Activated CD8-positive, alpha-beta memory T cell treated with anti-CD3 and anti-CD28 coated beads, Interleukin-2, amount 50 U/mL, for 48 hours (primary cell): ENCODE results near the gene SPINT1.

Source experiments
- DNase-seq: peaks from one replicate; pipeline ENCODE4 v3.0.0-alpha.2; 2020

The SPINT1 gene

DNA sequence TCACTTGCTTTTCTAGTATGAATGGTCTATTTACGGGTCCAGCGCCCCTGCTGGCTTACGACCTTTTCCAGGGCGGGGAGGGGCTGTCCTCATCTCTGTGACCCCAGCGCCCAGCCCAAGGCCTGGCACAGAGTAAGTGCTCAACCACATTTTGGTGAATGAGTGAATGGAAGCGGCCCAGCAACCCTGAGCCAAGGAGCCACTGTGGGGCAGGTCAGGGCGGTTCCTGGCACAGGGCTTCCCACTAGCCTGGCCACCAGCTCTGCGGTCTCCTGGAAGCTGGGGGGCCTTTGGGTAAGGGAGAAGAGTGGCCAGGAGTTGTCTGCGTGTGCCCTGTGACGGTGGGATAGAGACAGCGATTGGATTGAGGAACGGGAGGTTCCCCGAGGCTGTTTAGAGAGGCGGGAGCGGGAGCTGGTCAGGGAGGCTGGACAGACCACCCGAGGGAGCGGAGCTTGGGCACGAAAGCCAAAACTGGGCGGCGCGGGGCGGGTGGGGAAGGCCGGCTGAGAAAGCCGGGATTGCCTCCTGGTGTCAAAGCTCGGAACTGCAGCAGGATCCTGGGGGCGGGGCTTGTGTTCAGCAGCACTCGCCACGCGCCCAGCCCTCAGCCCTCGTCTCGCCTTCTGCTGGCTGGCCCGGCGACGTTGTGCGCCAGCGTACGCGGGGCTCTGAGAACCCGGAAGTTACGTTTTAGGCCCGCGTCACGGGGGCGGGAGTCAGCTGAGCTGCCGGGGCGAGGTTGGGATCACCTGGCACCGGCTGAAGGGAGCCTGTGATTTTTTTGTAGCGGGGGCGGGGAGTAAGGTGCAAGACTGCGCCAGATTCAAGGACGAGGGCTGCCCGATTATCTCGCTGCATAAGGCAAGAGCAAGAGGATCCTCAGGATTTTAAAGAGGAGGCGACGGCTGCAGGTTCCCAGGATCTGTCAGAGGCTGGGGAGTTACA is 50.2 kb downstream of the SPINT1 start, which contains the start of gene VPS18:
TSS of gene VPS18 (plus strand) at position 718 of the 948 bp plus-strand sequence. CDS start 319 bp downstream, outside the sequence.
- DNase-seq: peak; percentile 100

DNA sequence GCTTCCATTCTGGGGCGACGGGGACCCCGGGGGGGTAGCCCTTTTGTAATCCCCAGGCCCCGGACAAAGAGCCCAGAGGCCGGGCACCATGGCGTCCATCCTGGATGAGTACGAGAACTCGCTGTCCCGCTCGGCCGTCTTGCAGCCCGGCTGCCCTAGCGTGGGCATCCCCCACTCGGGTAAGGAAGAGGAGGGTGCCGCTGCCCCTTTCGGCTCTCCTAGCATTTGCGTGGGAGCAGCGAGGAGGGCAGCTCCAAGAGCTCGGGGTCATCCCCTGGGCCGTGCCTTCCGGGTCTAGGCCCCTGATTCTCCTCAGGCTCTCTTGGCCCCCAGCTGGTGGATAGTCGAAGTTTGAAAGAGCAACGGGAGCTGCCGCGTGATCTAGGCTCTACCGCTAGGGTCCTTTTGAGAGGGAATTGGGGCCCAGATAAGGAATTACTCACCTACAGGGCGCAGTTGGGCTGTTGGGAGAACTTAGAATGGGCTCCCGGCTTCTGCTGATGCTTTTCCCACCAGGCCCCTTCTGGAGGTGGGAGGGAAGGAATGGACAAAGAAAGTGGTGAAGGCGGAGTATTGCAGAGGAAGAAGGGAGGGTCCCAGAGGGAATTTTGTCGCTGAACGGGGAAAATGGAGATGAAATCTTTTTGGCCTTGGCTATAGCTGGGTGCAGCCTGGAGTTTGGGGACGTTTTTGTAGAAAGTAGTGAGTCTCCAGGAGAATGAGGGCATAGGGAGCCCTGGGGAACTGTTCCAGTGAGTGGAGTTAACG is 51.0 kb downstream of the SPINT1 start:
- DNase-seq: peak; percentile 78

DNA sequence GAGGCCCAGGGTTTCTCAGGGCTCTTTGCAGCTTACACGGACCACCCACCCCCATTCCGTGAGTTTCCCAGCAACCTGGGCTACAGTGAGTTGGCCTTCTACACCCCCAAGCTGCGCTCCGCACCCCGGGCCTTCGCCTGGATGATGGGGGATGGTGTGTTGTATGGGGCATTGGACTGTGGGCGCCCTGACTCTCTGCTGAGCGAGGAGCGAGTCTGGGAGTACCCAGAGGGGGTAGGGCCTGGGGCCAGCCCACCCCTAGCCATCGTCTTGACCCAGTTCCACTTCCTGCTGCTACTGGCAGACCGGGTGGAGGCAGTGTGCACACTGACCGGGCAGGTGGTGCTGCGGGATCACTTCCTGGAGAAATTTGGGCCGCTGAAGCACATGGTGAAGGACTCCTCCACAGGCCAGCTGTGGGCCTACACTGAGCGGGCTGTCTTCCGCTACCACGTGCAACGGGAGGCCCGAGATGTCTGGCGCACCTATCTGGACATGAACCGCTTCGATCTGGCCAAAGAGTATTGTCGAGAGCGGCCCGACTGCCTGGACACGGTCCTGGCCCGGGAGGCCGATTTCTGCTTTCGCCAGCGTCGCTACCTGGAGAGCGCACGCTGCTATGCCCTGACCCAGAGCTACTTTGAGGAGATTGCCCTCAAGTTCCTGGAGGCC is 55.8 kb downstream of the SPINT1 start:
- DNase-seq: no peak

DNA sequence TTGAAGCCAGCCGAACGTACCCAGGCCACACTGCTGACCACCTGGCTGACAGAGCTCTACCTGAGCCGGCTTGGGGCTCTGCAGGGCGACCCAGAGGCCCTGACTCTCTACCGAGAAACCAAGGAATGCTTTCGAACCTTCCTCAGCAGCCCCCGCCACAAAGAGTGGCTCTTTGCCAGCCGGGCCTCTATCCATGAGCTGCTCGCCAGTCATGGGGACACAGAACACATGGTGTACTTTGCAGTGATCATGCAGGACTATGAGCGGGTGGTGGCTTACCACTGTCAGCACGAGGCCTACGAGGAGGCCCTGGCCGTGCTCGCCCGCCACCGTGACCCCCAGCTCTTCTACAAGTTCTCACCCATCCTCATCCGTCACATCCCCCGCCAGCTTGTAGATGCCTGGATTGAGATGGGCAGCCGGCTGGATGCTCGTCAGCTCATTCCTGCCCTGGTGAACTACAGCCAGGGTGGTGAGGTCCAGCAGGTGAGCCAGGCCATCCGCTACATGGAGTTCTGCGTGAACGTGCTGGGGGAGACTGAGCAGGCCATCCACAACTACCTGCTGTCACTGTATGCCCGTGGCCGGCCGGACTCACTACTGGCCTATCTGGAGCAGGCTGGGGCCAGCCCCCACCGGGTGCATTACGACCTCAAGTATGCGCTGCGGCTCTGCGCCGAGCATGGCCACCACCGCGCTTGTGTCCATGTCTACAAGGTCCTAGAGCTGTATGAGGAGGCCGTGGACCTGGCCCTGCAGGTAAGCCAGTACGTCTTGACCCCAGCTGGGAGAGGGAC is 56.6 kb downstream of the SPINT1 start:
- no peak for DNase-seq

DNA sequence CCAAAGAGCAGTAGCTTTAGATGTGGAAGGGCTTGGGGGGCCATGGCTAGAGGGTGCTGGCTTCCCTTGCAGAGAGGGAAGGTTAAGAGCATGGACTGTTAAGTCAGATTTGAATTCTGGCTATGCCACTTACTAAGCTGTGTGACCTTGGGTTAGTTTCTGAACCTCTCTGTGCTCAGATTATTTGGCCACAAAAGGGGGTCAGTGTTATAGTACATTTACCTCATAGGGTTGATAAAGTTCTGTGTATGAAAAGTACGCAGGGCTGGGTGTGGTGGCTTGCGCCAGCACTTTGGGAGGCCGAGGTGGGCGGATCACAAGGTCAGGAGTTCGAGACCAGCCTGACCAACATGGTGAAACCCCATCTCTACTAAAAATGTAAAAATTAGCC is 57.2 kb downstream of the SPINT1 start:
- no peak for DNase-seq

DNA sequence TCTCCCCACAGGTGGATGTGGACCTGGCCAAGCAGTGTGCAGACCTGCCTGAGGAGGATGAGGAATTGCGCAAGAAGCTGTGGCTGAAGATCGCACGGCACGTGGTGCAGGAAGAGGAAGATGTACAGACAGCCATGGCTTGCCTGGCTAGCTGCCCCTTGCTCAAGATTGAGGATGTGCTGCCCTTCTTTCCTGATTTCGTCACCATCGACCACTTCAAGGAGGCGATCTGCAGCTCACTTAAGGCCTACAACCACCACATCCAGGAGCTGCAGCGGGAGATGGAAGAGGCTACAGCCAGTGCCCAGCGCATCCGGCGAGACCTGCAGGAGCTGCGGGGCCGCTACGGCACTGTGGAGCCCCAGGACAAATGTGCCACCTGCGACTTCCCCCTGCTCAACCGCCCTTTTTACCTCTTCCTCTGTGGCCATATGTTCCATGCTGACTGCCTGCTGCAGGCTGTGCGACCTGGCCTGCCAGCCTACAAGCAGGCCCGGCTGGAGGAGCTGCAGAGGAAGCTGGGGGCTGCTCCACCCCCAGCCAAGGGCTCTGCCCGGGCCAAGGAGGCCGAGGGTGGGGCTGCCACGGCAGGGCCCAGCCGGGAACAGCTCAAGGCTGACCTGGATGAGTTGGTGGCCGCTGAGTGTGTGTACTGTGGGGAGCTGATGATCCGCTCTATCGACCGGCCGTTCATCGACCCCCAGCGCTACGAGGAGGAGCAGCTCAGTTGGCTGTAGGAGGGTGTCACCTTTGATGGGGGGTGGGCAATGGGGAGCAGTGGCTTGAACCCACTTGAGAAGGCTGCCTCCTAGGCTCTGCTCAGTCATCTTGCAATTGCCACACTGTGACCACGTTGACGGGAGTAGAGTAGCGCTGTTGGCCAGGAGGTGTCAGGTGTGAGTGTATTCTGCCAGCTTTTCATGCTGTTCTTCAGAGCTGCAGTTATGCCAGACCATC is 59.0 kb downstream of the SPINT1 start:
- no peak for DNase-seq

DNA sequence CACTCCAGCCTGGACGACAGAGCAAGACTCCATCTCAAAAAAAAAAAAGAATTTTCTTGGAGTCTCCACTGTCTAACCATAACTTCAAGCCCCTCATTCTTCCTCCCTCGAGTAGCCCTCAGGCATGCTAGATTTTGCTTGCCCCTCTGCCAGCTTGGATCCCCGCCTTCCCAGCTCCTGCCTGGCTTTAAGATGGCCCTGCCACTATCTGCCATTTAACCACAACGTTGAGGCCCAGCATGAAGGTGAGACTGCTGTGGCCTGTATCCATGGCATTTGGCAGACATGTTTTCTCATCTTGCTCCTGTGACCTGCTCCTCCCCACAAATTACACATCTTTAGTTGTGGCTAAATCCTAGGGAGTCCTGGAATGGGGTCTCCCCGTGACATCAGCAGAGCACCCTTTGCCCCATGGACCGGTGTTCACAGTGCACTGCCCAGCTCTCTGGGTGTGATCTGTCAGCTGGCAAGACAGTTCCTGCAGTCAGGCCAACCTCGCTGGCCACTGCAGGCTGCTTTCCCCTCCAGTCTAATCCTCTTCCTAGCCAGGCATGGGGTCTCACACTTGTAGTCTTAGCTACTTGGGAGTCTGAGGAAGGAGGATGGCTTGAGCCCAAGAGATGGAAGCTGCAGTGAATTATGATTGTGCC is 60.8 kb downstream of the SPINT1 start:
- DNase-seq: no peak

DNA sequence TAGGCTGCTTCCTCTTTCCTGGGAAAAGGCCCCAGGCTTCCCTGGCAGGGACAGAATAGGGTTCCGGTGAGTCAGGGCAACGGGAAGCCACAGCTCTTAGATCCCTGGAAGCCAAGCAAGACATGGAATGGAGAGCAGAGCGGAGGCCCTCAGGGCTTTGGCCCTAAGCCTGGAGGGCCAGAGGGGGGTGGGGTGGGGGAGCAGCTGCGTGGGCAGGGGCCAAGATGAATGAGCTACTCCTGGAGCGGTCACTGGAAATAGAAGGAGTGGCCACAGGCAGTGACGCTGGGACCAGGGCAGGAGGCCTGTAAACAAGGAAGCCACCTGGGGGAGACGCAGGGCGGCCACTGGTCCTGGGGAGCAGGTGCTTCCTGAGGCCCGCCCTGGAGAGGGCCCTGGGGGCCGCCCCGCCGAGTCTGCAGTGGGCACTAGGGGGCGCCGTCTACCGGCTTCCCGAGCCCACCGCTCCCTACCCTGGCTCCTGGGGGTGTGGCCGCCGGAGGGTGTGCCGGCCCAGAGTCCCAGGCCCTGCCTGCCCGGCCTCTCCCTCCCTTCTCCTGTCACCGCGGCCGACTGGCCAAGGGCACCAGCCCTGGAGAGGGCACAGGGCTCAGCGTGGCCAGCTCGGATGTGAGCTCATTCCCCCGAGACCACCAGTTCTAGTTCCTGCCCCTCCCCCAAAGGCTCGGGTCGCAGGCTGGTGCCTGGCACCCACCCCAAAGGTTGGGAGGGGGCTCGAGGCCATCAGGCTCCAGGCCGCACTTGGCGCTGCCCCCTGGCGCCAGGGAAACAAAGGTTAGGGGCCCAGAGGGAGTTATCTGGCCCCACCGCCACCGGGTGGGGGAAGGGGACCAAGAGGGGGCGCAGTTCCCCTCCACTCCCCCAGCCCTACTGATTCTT is 62.5 kb downstream of the SPINT1 start:
- peak; percentile 95 for DNase-seq

DNA sequence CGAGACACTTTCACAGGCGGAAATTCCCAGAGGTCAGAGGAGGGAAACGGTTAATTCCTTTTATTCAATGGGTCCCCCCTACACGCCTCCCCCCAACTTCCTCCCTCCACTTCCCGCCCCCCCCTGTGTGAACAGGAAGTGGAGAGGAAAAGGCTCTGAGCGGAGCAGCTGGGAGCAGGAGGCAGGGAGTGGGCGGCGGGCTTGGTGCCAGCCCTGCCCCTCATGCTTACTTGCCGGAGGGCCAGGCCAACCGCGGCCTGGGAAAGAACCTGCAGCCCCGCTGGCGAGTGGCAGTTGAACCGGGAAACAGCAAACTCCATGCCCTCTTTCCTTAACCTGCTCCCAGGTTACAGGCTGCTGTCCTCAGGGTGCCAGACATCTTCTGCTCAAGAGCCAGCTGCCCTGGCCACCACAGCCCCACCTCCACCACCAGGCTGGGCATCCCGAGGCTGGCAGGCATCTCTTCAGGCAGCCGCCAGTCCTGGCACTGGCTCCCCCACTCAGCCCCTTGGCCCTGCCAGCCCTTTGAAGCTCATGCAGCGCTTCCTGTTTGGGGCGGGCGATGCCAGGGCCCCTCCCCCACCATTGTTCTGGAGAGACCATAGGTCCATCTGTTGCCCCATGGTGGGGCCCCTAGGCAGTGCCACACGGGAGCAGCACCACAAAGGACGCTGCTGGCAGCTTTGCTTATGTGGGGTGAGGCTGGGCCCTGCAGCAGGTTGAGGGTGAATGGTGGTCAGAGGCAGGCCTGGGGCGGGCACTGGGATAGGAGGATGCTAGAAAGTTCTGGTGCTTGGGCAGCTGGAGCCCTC is 63.3 kb downstream of the SPINT1 start:
- no peak for DNase-seq
